GM03348 (cell line): ENCODE measurements around the gene CUBN.
A peak's percentile ranks its signal among the peaks of the same experiment; 100 is the strongest.

Experiments used
- DNase-seq: peaks from one replicate; pipeline ENCODE4 v3.0.0; 2012; ENCODE audit warnings: low spot score

CUBN gene

DNA sequence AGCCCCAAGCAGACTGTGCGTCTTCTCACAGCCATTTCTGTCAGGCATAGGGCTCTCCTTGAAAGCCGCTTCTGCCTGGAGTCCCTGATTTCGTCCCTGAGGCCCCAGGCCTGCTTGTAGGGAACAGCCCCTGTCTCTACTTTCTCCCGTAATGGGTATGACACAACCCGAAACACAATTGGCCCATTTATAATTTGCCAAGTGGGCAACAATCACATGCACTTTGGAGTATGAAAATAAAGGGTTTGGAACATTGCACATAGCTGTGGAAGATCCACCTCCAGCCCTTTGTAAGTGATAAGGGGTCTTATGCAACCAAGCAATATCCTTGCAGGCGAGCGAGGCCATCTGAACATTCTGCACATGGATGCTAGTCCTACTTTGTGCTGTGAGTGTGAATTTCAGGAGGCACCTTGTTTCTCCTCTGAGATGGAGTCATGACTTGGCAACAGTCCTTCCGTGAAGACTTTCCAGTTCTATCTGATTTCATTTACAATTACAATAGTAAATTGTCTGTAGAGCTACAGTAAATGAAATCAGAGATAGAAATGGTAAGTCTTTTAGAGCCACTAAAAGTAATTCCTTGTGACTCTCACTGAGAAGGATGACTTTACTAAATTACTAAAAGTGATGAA, 141.5 kb downstream of the CUBN start:
- DNase-seq = no peak

DNA sequence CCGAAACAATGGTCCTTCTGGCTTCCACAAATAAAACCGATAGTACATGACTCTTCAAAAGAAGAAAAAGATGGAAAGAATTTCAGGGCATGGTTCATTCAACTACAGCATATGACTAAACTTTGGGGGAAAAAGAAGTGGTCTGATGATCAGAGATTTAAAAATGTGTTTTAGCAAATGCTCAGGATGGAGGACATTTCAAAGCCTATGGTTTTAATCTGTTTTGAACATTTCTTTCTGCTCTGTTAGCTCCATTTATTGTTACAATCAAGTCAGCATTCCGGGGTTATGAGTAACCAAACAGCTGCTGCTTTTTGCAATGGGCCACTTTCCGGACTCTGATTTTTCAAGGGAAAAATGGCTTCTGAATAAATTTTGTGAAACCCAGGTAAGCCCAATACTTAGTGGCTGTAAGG, 142.4 kb downstream of the CUBN start:
- DNase-seq = peak; percentile 48

DNA sequence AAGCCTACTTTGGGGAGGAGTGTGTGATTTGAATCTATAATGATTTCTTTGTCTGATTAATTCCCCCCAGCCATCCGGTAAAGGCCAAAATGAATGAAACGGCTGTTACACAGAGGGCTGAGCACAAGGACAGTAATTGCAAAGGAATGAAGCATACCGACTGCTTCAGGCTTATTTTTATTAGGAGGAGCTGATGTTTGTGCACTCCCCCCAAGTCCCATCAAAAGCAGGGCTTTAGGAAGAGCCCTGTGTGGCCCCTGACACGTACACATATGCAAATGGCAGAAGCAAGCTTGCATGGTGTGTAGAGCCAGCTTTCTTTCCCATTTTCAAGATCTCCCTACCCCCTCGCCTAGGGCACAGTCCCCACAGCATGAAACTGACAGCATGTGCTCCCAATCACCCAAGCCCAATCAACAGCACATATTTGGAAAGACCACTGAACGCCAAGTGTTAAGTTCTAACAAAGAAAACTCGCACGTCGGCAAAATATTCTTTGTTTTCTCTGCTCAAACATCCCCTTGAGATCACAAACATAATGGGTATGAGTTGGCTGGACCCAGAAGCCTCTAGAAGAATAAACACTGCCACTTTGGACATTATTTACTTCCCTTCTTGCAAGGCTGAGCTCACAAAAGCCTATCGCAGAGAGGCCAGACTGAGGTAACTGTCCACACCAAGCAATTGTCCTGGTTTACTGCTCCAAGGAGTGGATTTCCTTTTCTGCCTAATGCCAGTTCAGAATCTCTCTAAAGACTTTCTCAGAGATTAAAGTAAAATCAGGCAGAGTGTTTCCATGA, 143.0 kb downstream of the CUBN start:
- DNase-seq = peak; percentile 70

DNA sequence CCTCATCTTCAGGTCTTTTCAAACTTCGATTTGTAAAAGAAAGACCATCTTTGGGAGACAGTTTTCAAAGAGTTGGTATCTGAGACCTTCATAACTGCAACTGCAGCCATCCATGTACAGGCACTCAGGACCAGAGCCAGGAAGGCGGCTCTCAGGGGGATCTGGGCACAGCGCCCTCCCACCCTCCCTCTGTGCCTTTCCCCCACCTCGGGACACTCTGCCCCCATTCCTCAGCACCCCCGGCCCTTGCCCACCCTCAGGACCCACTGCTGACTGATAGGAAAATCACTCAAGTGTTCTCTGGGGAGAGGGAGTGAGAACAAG, 143.6 kb downstream of the CUBN start:
- no peak for DNase-seq

DNA sequence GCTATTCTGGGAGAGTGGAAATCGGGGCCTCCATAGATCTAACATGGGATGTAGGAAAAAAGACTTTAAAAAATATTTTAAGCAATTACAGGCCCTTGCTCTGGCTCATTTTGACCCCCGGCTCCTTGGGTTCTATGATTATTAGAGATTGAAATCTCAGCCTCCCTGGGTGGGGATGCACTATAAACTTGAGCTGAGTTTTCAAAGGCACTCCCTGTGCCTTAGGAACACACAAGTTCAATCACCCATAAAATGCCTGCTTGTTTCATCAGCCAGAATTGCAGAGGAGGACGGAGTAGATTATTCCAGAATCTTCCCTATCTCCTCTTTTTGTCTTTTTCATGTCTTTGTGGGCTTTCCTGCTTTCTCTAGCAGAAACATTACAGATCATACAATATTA, 145.4 kb downstream of the CUBN start:
- DNase-seq = no peak

DNA sequence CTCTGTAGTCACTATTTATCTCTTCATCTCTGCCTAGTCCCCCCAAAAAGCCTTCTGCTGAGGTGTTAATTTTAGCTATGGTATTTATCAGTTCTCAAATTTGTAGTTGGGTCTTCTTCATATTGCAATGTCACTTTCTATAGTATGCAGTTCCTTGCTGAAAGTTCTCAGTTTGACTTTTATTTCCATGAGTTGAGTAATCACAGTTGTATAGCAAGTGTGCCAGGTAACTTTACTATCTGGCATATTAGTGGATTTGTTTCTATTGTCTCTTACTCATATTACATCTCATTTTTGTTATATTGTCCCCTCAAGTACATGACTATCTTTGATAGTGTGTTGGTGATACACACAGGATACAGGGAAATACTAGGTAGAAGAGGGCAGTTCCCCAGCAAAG, 152.8 kb downstream of the CUBN start:
- DNase-seq = no peak

DNA sequence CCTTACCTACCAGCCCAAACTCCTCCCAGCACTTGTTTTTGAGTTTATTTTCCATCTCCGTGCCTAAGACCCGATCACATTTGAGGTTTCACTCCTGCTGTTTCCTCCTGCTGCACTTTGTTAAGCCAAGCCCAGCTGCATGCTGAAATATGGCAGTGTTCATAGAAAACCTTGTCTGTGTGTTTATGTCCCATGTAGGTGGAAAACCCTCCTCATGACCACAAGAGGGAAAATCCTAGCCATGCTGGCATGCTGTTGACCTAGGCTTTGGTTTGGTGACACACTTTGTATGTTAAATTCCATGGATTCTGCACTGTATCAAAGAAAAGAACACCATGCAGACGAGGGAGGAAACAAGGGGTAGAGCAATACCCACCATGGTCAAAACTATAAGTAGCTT, 154.4 kb downstream of the CUBN start:
- DNase-seq = no peak

DNA sequence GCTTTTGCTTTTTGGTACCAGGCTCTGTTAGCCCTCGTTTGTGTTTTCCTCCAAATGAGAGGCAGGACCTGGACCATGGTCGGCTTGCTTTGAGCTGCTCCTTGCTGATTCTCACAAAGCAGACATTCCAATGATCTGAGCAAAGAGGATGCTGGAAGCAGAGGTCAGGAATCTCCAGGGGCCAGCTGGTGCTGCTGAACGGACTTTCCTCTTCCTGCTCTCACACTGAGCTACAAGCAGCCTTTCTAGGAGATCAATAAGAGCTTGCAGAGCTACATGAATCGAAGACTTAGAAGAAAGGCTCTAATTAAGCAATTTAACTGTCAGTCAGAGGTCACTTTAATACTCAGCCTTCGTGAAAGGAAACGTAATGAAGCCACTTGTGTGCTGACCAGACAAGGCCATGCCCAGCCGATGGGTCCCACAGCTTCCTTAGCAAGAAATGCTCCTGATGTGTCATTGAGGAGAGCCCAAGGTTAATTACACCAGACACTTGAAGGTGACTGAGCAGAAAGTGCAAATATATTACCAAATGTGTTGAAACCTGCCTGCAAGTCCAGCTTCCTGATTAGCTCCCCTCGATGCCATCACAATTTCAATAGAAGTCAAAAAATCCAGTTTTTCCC, 161.1 kb downstream of the CUBN start:
- peak; percentile 81 for DNase-seq

DNA sequence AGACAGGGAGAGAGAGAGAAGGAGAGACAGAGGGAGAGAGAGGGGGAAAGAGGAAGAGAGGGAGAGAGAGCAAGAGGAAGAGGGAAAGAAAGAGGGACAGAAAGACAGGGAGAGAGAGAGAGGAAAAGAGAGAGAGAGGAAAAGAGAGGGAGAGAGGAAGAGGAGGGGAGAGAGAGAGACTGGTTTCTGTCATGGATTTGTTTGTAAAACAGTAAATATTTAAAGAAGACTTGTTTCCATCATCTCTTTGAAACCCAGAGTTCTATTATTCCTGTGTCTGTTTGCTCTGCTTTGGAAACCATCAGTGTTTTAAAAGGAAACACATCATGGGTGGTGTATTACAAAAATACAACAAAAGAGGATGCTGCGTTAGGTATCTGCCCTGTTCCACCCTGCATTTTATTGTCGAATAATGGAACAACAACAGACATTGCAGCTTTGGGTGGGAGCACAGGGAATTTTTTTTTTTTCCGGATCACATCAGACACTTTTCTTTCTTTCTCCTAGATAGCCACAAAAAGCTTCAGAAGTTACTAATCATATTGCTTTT, 161.7 kb downstream of the CUBN start:
- DNase-seq = no peak

DNA sequence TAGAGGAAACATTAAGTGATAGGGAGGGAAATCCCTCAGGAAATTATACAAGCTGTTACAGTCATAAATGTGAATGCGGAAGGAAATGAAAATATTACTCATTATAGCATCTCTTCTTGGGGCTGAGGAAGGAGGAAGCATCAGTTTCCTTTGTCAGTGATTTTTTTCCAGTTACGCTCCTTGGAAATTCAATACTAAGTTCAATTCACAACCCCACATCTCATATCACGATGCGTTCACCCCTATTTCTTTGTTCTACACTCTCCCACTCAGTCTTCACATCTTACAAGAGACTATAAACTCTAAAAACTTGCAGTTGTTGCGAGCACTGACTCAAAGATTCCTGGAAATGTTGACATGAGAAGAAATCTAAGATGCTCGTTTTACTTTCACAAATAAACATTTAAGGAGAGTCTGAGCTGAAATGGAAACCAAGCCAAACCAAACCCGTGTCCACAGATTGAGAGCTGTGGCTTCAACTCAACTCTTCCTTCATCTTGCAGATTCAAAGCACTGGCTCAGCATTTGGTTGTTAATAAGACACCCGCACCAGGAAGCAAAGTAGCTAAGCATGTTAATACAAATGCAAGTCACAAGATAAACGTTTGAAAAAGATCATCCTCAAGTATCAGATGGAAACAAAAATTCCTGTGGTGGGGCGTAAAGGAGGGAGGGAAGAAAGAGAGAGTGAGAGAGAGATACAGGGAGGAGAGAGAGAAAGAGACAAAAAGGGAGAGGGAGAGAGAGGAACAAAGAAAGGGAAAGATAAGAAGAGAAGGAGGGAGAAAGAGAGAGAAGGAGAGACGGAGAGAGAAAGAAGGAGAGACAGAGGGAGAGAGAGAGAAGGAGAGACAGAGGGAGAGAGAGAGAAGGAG, 162.4 kb downstream of the CUBN start:
- DNase-seq = peak; percentile 30

DNA sequence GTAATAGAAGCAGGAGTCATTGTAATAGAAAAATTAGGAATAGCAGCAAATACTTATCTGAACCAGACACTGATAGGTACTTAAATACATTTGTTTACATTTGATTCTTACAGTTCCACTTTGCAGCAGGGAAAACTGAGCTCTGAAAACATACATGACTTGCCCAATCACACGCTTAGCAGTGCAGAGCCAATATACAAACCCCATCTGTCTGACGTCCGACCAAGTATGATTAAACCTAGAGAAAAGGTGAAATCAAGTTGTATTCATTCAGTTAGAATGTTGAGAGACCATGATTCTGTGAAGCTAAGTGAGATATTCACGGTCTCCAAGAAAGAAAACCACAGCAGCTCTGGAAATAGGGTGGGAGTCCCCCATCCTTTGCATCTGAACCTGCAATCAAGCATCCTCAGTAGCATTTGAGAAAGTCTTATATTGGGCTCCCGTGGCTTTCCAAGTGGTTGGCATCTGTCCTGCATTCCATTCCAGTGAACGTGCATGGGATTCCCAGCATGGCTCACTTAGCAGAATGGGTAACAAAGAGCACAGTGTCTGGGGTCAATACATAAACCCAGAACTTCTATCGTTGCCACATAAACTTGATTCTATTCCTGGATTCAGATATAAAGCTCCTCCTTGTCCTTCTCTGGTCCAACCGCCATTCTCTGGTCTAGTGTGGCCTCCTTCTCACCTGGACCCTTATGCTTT, 163.7 kb downstream of the CUBN start:
- peak; percentile 80 for DNase-seq

DNA sequence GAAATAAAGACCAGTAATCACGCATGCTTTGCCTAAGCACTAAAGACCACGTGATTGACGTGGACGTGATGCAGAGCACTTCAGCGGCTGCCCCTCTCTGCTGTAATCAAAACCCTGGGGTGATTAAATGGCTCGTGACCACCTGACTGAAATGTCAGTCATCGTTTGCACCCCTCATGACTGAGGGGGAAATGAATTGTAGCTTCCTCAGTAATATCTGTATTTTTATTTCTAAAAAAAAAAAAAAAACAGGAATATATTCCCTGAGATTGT, 164.3 kb downstream of the CUBN start:
- no peak for DNase-seq

DNA sequence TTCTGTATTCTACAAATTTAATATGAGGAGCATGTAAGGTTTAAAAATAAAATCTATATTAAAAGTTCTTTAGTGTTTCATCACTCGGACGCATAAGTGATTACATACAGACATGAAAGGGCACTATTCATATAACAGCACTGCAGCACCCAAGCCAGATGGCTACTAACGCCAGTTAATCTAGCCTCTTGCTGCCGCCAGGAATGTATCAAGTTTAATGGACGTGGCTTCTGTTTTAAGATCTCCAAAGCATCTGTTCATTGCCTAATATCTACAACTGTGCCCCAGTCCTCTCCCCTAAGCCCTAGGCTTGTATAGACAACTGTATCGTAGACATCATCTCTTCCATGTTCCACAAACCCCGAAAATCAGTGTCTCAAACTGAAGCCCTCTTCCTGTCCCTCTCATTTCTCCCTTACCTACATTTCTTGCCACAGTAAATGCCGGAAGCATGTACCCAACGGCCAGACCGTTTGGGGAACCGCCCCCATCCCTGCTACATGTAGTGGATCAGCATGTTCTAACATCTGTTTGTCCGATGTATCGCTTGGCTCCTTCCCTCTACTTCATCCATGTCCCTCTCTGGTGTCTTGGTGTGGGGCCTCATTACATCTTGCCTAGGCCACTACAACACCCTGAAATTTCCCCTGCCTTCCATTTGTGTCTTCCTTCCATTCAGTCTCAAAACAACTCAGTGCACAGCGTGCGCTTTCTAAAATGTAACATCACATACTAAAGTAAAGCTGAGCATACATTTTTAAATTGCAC, 164.9 kb downstream of the CUBN start:
- peak; percentile 34 for DNase-seq

DNA sequence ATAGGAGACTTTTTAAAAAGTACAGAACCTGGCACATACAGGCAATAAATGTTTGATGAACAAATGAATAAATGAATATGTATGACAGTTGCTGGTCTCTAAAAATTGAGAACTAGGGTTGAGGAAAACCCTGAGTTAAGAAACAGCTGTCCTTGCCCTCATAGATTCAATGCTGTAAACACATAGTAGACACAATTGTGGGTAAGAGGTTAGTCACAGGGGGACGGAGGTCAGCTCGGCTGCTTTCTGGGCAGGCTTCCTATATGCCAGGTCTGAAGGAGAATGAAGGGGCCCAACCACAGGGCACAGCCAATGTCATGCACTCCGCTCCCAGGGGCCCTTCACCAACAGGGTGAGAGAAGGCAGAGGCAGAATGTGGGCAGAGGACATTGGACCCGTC, 169.1 kb downstream of the CUBN start:
- DNase-seq = no peak

DNA sequence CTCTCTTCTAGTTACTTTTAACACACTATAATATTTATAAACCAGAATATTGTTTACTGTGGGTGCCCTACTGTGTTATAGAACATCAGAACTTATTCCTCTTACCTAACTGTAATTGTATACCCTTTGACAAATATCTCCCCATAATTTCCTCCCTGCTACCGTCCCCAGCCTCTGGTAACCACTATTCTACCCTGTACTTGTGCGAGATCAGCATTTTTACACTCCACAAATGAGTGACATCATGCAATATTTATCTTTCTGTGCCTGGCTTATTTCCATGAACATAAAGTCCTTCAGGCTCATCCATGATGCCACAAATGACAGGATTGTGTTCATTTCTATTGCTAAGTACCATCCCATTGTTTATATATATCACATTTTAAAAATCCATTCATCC, 172.6 kb downstream of the CUBN start:
- DNase-seq = no peak

DNA sequence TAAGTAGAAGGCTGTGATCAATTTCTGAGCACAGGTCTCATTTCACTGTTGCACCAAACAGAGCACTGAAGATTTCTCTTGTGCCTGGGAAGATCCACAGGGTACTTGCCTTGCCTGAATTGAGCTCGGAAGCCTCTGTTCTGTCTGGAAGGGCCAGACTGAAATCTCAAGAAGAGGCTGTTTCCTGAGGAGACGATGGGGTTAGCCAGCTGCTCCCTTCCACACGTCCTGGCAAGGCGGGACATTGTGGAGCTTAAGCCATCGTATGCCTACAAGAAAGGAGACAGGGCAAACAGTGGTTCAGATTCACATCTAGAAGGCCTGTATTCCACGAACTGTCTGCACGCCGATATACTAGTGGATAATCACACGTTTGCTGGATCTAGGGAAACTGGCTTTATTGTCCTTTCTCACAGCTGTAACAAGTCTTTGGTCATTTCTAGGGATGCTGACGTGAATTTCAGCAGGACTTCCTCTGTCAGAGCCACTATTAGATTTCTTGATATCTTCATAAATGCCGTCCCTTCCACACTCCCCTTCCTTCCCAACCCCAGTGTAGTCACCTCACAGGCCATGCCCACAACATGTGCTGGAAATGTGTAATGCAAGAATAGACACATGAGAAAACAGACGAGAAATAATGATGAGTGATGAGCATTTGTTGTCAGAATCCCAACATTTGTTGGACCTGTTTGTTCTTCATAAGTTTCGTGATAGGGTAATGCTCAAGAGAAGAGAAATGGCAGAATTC, 175.2 kb downstream of the CUBN start:
- no peak for DNase-seq

DNA sequence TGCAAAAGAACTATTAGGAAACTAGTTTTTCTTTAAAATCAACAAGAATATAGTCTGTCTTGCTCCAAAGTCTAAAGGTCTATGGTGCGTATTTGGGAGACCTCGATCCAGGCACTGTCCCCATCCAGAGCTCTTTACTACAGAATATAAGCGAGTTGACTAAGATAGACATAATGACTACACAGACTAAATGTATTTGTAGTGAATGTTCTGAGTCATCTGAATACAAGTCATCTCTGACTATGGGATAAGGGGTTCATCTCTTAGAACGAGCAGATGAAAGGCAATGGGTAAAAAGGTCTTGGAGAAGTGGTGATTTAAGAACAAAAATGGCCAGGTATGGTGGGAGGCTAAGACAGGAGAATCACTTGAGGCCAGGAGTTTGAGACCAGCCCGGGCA, 176.3 kb downstream of the CUBN start:
- no peak for DNase-seq

DNA sequence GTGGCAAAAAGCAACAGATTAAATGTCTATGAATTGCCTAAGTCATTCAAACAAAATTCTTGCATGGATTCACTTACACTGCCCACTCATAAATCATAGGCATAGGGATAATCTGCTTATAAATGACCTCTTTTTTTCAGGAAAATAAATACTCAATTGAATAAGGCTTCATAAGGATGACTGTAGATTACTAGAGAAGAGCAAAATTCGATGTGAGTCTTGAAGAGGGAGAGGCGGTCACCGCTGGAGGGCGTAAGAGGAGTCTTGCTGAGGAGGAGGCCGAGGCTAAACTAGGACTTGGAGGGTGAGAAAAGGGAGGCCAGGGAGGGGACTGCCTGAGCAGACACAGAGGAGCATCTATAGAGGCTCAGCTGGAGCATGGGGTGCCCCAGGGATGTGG, 177.0 kb downstream of the CUBN start:
- DNase-seq = no peak

DNA sequence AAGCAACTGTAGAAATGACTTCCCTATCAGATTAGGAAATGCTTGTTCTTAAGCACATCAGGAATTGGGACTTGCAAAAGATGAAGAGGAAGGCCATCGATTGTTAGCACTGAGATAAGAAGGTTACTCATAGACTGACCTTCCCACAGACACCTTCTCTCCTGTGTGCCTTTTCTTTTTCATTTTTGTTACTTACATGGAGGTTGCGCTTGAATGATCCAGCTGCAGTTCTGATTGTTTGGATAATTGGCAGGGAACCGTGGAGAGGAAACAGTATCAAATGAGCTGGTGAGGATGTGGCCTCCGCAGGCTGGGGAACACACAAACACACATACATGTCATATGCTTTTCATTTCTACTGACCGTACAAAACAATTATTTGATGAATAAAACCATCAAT, 177.5 kb downstream of the CUBN start:
- DNase-seq = no peak
